Left hindlimb (tissue), 1 donor: ENCODE measurements around the gene RREB1.

Experiments used
- DNase-seq: peaks from one replicate; pipeline ENCODE4 v3.0.0-alpha.2; 2018

Gene RREB1

GRCh38 chr6:7230956-7231713 is 123.4 kb downstream of the RREB1 start:
- DNase-seq = no peak

DNA sequence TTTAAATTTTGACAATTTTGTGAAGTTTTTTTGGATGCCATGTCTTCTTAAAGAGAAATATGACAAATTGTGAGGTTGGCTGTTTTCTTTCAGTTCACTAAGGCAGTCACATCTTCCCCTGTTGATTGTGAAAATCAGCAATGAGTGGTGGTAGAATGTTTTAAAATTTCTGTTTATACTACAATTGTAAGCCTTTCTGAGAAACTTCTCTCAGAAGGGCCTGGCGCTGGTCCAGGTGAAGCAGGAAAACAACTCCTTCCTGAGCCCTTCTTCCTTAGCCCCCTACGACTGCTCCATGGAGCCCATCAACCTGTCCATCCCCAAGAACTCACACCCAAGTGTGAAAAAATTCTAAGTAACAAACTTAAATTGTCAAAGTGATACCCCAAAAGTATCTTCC is 124.6 kb downstream of the RREB1 start:
- DNase-seq = no peak

- DNase-seq = no peak
Observed at GRCh38 chr6:7234547-7234946, 126.8 kb downstream of the RREB1 start.

DNA sequence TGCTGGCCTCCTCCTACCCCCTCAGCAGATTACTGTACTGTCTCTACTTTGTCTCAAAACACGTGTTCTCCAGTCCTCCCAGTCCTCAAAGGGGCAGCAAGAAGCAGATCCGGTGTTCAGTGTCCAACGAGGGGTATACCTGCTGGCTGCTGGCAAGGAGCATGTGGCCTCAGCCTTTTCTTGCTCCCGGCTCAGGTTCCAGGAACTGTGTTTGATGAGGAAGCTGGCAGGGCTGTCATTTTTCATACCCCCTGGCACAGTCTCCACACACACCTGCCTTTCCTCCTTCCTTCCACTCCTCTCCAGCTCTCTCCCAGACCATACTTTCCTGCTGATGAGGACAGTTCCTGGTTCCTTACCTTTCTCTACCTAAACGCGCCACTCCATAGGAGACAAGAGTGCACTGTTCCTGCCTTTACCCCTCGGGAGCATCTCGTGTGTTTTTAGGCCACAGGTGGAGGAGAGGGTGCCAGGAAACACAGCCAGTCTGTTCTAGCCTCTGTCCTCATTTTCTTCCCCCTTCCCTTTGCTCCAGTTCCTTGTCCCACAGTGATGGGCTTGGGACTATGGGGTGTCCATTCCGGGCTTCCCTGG is 128.0 kb downstream of the RREB1 start:
- no peak for DNase-seq

DNA sequence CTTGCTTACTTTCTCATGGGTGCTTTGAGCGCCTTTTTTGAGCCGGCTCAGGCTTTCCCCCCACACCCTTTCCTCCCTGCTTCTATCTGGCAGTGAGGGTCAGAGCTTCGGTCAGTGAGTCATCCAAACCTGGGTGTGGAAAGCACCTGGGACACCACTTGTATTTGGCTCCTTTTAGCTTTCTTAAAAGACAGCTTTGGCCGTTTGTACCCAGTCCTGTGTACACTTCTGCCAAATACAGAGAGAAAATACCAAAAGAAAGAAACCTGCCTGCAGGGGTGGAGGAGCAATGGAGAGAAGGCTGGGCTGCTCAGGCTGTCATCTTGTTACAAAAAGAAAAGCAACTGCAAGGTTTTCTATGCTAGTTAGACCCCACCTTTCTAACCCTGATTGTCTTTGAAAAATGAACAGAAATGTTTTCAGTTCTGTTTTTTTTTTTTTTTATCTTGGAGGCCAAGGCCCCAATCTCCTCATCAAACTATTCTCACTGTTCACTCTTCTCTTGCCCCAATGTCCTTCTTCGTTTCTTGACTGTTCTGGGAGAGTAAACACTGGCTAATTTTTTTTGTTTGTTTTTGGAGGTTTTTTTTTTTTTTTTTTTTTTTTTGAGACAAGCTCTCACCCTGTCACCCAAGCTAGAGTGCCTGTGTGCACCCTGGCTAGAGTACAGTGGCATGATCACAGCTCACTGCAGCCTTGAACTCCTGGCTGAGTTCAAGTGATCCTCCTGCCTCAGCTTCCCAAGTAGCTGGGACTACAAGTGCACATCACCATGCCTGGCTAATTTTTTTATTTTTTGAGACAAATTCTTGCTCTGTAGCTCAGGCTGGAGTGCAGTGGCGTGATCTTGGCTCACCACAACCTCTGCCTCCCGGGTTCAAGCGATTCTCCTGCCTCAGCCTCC is 128.8 kb downstream of the RREB1 start:
- no peak for DNase-seq

- no peak for DNase-seq
Observed at GRCh38 chr6:7237653-7238188, 130.0 kb downstream of the RREB1 start.

- no peak for DNase-seq
Observed at GRCh38 chr6:7238526-7238899, 130.8 kb downstream of the RREB1 start.

- DNase-seq = no peak
Observed at GRCh38 chr6:7238900-7239589, 131.3 kb downstream of the RREB1 start.

- DNase-seq = no peak
Observed at GRCh38 chr6:7239590-7239948, 131.8 kb downstream of the RREB1 start.

GRCh38 chr6:7240351-7240750 is 132.6 kb downstream of the RREB1 start:
- no peak for DNase-seq

GRCh38 chr6:7241160-7241559 is 133.4 kb downstream of the RREB1 start:
- DNase-seq = no peak

DNA sequence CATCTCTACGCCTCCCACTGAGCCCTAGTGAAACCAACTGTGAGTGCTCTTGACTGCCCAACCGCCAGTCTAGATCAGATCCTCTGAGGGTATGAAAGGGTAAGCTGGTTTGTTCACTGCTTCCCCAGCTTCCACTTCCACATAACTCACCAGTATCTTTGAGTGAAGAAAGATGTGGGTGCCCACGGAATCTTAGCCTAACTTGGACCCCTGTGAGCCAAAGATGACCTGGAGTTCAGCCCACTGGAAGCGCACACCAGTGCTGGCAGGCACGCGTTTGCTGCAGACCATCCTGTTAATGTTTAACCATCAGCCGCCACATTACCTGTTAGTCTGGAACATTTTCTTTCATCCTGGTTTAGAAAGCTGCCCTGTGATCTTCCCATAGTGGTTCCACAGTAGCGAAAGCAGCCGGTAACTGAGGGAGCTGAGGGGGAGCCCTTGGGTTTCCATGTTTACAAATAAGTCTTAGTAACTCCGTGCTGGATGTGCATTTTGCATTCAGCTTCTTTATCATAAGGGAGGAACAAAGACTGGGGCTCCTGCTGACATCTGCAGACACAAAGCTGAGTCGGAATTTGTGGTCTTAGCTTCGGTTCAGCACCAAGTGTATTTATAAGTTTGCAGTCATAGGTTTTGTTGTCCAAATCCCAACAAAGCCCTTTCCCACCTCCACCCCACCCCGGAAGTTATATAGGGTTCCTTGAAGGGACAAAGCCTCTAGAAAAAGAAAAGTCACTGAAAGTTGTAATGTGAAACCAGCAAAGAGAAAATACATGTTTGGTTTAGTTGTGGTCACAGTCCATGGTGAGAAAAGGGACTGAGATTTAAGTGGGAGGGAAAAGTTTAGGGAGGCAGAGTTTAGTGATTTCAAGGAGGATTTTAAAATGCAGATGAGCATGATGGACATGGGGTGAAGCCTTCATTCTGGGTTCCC is 134.2 kb downstream of the RREB1 start:
- no peak for DNase-seq

DNA sequence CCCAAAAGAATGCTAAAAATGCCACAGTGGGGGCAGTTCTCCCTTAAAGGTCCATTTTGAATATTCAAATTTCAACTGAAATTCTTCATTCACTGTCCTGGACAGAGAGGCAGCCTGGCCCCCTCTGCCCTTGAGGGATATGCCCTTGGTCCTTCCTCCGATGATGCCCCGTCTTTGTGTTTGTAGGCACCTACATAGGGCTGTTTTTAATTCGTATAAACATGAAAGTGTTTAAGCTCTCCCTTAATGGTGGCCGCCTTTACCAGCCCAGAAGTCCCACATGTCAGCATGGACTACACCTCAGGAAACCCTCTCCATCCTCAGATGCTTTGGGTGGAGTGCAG is 135.0 kb downstream of the RREB1 start:
- DNase-seq = no peak

DNA sequence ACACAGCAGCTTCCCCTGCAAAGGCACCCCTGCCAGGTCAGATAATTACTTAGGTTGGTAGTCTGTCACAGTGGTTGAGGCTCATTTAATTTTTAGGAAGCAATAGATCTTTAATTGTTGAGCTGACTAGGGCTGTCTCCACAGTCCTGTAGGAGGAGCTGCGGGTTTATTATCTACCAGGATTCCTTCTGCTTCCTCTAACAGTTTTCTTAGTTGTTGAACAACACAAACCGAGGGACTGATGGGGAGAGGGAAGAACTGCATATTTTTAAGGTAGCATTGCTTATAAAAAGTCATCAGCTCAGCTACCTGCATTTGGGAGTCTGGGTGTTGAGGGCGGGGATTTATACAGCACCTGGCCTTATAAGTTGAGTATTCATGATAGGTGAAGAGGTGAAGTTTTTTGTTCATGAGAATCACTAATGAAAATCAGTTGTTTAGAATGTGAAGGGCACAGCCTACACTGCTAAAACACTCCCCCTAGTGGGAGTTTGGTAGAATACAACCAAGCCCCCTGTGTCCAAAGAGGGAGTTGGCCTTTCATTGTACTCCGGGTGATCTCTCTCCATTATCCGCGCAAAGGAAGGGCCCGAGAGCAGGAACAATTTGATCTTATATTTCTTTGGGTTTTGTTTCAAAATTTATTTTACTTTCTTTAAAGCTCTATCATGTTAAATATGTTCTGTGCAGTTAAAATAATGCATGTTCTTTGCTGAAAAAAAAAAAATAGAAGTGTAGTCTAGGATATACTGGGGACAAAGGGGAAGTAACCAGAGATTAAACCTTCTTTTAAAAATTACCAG is 135.6 kb downstream of the RREB1 start:
- peak; percentile 55 for DNase-seq

GRCh38 chr6:7245668-7246393 is 138.1 kb downstream of the RREB1 start:
- DNase-seq = no peak

DNA sequence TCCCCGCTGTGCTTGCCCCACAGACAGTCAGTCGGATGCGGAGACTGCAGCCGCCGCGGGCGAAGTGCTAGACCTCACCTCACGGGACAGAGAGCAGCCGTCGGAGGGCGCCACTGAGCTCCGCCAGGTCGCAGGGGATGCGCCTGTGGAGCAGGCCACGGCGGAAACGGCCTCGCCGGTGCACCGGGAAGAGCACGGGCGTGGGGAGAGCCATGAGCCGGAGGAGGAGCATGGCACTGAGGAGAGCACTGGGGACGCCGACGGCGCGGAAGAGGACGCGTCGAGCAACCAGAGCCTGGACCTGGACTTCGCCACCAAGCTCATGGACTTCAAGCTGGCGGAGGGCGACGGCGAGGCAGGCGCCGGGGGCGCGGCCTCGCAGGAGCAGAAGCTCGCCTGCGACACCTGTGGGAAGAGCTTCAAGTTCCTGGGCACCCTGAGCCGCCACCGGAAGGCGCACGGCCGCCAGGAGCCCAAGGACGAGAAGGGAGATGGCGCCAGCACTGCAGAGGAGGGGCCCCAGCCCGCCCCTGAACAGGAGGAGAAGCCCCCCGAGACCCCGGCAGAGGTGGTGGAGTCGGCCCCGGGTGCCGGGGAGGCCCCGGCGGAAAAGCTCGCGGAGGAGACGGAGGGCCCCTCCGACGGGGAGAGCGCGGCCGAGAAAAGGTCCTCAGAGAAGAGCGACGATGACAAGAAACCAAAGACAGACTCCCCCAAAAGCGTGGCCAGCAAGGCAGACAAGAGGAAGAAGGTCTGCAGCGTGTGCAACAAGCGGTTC is 138.8 kb downstream of the RREB1 start:
- no peak for DNase-seq

DNA sequence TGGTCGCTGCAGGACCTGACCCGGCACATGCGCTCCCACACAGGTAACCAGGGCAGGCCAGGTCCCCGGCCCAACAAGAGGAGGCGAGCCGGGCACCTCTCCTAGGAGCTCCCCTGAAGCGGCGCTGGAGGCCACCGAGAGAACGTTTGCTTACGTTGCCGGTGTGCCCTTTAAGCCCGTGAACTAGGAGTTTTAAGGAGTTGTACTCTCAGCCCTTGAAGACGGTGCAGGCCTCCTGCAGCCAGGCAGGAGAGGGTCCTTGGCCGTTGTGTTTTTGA is 139.4 kb downstream of the RREB1 start:
- DNase-seq = no peak

- no peak for DNase-seq
Observed at GRCh38 chr6:7247828-7248227, 140.1 kb downstream of the RREB1 start.

- DNase-seq = no peak
Observed at GRCh38 chr6:7249391-7249790, 141.6 kb downstream of the RREB1 start.
